Stimulated activated CD8-positive, alpha-beta memory T cell treated with anti-CD3 and anti-CD28 coated beads, Interleukin-7, amount 100 ng/mL, for 24 hours (primary cell): Measurements from ENCODE around the gene C8B.

Experiments used
- DNase-seq: peaks from one replicate; pipeline ENCODE4 v3.0.0-alpha.2; 2020; ENCODE audit warnings: low read depth

The C8B gene

DNA sequence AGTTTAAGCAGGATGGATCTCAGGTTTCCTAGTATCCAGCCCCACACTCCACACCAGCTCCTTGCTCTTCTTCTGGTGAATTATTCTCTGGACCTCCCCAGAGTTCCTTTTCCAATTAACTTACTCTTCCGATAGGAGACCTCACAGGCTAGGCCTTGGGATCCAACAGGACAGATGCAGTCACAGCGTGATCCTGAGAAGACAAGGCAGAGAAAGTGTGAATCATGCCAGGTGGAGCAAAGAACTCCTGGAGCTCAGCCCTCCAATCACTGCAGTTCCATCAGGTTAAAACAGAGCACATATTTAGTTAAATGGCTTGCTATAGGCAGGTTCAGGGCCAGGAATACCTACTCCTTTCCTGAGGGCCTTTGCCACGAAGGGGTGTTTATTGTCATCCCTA is 34.1 kb downstream of the C8B start:
- DNase-seq, result no peak

DNA sequence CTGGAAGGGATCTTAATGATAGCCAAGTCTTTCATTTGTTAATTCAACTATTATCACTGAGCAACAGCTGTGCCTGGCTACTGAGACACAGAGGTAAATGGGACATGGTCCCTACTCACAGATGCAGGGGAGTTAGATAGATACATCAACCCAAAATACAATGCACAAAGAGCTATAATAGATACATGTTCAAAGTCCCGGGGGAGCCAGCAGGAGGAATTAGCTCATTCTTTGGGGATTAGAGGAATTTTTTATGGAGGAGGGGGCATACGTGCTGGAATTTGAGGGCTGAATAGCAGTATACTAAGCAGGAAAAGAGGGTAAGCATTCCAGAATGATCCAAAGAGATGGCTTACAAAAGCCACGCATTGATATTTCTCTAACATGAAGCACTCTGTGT is 34.6 kb downstream of the C8B start:
- no peak for DNase-seq

GRCh38 chr1:56929492-56929891 is 36.3 kb downstream of the C8B start:
- DNase-seq, result no peak

- no peak for DNase-seq
These were observed 37.8 kb downstream of the C8B start for GRCh38 chr1:56927986-56928385.

- DNase-seq, result no peak
These were observed 38.6 kb downstream of the C8B start for GRCh38 chr1:56927171-56927570.

- no peak for DNase-seq
These were observed 40.6 kb downstream of the C8B start for GRCh38 chr1:56925193-56925592.

DNA sequence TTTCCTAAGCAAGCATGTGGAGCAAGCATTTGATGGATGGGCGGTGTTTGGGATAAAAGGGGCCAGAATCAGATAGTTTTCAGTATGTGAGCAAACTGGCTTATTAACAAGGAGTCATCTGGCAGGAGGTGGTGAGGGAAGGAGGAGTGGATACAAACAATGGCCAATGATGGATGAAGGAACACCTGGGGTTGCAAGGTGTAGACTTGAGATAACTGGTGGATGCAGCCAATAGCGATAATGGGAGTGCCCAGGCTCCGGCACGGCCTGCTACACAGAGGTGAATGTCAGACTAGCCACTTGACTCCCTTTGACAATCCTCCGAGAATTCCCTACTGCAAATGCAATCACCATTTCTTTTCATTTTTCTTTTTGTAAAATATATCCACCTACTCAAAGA is 41.7 kb downstream of the C8B start:
- no peak for DNase-seq

- DNase-seq, result no peak
These were observed 42.6 kb downstream of the C8B start for GRCh38 chr1:56923201-56923600.

GRCh38 chr1:56922507-56922906 is 43.3 kb downstream of the C8B start:
- no peak for DNase-seq

DNA sequence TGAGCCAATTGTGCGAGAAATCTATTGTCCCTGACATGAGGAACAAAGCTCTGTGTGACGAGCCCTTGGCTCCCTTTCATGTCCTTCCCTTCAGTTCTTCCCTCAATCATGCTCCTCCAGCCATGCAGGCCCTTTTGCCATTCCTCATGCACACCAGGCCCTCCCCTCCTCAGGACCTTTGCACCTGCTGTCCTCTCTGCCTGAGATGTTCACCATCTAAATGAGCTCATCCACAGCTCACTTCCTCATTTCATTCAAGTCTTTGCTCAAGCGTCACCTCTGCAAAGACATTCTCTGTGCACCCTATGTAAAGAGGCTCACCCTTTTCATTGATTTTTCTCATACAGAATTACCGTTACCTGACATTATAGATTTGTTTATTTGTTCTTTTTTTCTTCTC is 43.7 kb downstream of the C8B start:
- no peak for DNase-seq

GRCh38 chr1:56921479-56921878 is 44.3 kb downstream of the C8B start:
- no peak for DNase-seq

GRCh38 chr1:56920591-56921001 is 45.2 kb downstream of the C8B start:
- no peak for DNase-seq

DNA sequence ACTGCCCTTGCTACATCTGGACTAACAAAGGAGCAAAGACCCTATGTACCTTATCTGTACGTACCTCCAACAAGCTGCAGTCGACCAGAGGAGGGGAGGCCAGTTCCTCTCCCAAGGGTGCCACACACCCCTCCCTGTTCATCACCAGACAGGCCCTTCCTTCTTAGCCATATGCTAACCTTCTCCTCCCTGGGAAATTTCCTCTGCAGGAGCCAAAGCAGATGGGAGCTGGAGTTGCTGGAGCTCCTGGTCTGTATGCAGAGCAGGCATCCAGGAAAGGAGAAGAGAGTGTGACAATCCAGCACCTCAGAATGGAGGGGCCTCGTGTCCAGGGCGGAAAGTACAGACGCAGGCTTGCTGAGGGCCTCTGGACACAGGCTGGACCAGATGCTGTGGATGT is 48.5 kb downstream of the C8B start:
- no peak for DNase-seq

DNA sequence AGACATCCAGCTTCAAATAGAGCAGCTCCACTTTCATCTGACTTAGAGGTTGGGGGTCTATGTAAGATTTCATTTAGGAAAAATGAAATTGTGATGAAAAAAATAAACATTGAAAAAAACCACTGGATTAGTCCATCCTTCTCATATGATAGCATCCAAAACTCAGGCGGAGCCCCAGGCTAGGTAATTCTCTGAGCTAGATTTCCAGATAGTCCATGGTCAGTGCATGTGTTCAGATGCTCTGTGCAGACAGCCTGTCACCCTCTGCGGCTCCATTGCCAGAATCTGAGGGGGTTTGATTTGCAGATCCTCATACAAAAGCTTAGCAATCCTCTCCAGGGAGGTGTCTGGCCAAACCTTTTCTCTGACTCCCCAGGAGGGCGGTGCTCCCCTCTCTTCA is 49.2 kb downstream of the C8B start:
- no peak for DNase-seq

GRCh38 chr1:56915960-56916359 is 49.9 kb downstream of the C8B start:
- DNase-seq, result no peak

- DNase-seq, result no peak
These were observed 53.5 kb downstream of the C8B start for GRCh38 chr1:56912325-56912724.

GRCh38 chr1:56911098-56911938 is 54.5 kb downstream of the C8B start:
- no peak for DNase-seq

GRCh38 chr1:56910441-56910985 is 55.3 kb downstream of the C8B start:
- DNase-seq, result no peak

- DNase-seq, result no peak
These were observed 57.1 kb downstream of the C8B start for GRCh38 chr1:56908619-56909221.

- no peak for DNase-seq
These were observed 60.1 kb downstream of the C8B start for GRCh38 chr1:56905667-56906066.

DNA sequence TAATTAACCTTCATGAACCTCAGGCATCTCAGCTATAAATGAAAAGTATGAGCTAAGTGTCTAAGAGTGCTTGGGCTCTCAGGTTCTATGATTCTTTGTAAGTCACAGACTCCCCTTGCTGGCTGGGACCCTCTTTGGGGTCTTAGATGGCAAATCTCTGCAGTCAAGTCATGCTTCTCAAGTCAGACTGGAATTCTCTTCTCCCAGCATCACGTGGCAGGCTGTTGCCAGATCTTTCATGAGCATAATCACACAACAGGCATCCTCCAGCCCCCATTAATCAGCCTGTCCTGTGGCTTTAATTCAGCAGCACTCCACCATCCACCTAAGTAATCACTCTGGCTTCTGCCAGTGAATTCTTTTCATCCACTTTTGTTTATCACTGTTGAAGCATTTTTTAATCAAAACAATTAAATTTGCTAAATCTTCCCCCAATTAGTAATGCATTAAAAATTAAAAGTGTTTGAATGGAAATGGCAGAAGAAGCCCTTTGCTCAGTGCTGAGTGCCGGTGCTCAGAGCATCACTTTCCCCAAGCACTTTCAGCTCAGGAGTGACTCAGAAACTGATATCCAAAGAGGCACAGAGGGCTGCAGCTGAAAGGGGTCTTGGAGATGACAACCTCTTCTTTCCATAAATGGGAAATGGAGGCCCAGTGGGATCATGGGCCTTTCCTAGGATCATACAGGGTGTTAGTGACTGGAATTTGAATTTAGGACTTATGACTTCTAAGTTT is 61.0 kb downstream of the C8B start:
- DNase-seq, result no peak

DNA sequence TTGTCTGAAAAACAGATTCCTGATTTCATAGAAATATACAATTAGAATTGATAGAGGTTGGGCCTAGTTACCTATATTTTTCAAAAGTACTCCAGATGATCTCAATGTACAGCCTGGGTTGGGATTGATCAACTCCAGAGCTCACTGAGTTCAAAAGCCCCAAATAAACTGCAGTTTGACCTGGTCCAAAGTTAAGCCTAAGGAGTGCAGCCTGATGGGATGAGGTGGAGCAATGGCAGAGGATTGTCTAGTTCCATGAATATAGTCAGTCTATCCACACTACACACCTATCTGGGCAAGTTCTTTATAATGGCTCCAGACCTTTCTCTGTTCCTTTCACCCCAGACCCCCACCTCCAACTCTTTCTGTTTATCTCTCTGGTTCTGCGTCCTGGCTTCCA is 62.0 kb downstream of the C8B start:
- no peak for DNase-seq

DNA sequence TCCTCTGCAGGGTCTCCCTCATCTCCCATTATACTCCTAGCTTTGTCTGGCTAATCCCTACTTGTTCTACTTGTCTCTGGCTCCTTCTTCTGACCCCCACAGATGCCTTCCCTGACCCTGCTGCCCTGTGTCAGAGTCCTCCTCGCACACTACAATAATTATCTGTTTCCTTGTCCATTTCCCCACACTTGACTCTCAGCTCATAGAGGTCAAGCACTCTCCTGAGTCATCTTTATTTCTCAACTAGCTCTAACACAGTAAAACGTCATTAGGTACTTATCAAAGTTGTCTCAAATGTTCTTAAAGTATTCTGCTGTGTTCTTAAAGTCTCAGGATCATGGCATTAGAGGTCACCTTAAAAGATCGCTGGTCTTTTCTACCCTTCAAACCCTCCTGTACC is 64.1 kb downstream of the C8B start:
- DNase-seq, result no peak
